HFFc6 (cell line): ENCODE data around the gene RFX6. TPM values are rescaled to one million over a fixed set of nuclear protein-coding genes. Genes with fewer than 3 reads are reported as not detected.

ENCODE experiments used
- DNase-seq: peaks from one replicate; pipeline ENCODE4 v3.0.0-alpha.2; 2018
- H3K27ac Mint-ChIP-seq: 2 replicates; pipeline ENCODE4 v1.8.0; 2020; ENCODE audit warnings: mild to moderate bottlenecking, mixed read lengths
- H3K27me3 Mint-ChIP-seq: 2 replicates; pipeline ENCODE4 v1.8.0; 2021; ENCODE audit warnings: mild to moderate bottlenecking, moderate library complexity, mixed read lengths; ENCODE audit not compliant: insufficient read depth
- H3K36me3 Mint-ChIP-seq: 2 replicates; pipeline ENCODE4 v1.8.0; 2021; ENCODE audit warnings: low read depth, mixed read lengths
- H3K4me1 Mint-ChIP-seq: 2 replicates; pipeline ENCODE4 v1.8.0; 2020; ENCODE audit warnings: low read depth, mixed read lengths
- H3K4me3 Mint-ChIP-seq: 2 replicates; pipeline ENCODE4 v1.8.0; 2020; ENCODE audit warnings: mild to moderate bottlenecking, moderate library complexity, mixed read lengths
- H3K9me3 Mint-ChIP-seq: 2 replicates; pipeline ENCODE4 v1.8.0; 2020; ENCODE audit warnings: mild to moderate bottlenecking, mixed read lengths
- total RNA-seq, 6 experiments: library from RNA; stranded (reverse); fragmentation: NEBNext Ultra II Directional; extraction: Animal tissue kit (Norgen Biotek cat#: 25700); gene quantifications; 2 replicates in 1 of 6; 3 replicates in 5 of 6; pipeline ENCODE4 v1.2.3, GENCODE V29; 2021
- TF ChIP-seq, protein P1 (sequence below): fragments of 200-600 bp; sonication (generic); IDR thresholded peaks from 2 replicates; pipeline ENCODE4 v1.5.0; 2021; ENCODE audit warnings: antibody characterized with exemption, mild to moderate bottlenecking

Gene RFX6
- total RNA-seq, 6 experiments from 2014 or later = not detected

DNA sequence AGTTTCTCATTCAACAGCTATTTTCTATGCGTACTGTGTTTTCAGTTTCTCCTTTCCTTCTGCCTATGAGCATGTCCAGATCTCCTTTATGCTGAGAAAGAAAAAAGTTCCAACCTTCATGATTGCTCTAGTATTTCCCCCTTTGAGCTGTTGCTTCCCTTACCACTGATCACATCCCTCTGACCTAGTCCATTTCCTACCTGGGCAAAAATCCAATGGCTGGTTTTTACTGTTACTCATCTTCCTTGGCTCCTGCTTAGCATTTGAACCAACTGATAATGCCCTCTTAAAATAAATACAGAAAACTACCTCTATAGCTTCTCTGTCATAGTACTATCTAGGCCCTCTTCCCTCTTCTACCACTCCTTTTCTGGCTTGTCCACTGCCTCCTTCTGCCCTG lies 6.0 kb downstream of the RFX6 start:
- Mint-ChIP-seq H3K27me3 (no peaks in the 10 kb centered on the region), H3K27ac (no peak overlapping the region)
- no peak for DNase-seq

DNA sequence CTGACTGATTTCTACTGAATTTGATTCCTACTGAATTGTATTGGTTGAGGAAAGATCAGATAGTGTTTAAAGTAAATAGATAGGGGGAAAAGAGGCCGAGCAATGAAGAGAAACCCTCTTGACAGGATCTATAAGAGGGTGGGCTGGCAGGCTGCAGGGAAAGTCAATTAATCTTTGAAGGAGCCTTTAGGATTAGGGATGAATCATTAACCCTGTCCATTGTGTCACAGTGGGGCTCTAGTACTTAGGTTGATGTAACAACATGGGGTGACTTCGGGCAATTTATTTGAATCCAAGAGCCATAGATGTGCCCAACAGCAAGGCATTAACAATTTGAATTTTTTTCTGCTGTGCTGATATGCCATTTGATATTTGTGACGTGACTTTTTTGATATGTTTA lies 7.5 kb downstream of the RFX6 start:
- no peak overlapping the region for H3K4me3 Mint-ChIP-seq
- no peaks in the 10 kb centered on the region for H3K9me3 Mint-ChIP-seq
- DNase-seq = no peak
- H3K27me3 Mint-ChIP-seq = no peaks in the 10 kb centered on the region
- no peaks in the 10 kb centered on the region for H3K36me3 Mint-ChIP-seq
- peaks cover 10% of the 10 kb centered on the region; the same call in 1 of the 2 replicates for H3K4me1 Mint-ChIP-seq
- TF ChIP-seq, protein P1, sequence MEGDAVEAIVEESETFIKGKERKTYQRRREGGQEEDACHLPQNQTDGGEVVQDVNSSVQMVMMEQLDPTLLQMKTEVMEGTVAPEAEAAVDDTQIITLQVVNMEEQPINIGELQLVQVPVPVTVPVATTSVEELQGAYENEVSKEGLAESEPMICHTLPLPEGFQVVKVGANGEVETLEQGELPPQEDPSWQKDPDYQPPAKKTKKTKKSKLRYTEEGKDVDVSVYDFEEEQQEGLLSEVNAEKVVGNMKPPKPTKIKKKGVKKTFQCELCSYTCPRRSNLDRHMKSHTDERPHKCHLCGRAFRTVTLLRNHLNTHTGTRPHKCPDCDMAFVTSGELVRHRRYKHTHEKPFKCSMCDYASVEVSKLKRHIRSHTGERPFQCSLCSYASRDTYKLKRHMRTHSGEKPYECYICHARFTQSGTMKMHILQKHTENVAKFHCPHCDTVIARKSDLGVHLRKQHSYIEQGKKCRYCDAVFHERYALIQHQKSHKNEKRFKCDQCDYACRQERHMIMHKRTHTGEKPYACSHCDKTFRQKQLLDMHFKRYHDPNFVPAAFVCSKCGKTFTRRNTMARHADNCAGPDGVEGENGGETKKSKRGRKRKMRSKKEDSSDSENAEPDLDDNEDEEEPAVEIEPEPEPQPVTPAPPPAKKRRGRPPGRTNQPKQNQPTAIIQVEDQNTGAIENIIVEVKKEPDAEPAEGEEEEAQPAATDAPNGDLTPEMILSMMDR = no peak
- no peak overlapping the region for H3K27ac Mint-ChIP-seq

More for the DNA sequence above, 6.0 kb downstream of the RFX6 start:
- Mint-ChIP-seq H3K4me1 (peaks cover 10% of the 10 kb centered on the region; the same call in 1 of the 2 replicates), H3K9me3 (no peaks in the 10 kb centered on the region), H3K4me3 (no peak overlapping the region), H3K36me3 (no peaks in the 10 kb centered on the region)
- TF ChIP-seq, protein P1 = no peak

DNA sequence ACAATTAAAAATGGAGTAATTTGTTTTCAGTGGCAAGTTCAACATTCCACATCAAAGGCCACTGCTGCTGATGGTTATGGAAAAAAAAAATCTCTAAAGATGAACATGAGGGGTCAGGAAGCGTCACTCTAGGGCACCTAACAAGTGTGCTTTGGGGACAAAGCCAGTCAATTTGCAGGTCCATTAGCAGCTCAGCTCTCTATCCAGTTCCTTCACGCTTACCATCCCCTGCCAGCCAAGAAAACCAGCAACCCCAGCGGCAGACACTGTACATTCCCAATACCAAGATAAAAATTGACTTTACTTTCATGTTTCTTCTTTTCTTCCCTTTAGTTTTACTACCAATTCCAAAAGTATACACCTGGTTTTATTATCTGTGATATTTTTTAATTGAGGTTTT lies 10.1 kb downstream of the RFX6 start:
- Mint-ChIP-seq H3K36me3 (no peaks in the 10 kb centered on the region), H3K27ac (no peak overlapping the region), H3K4me3 (no peak overlapping the region), H3K27me3 (no peaks in the 10 kb centered on the region), H3K4me1 (peaks cover 10% of the 10 kb centered on the region; the same call in 1 of the 2 replicates), H3K9me3 (no peaks in the 10 kb centered on the region)
- TF ChIP-seq, protein P1 = no peak
- no peak for DNase-seq

DNA sequence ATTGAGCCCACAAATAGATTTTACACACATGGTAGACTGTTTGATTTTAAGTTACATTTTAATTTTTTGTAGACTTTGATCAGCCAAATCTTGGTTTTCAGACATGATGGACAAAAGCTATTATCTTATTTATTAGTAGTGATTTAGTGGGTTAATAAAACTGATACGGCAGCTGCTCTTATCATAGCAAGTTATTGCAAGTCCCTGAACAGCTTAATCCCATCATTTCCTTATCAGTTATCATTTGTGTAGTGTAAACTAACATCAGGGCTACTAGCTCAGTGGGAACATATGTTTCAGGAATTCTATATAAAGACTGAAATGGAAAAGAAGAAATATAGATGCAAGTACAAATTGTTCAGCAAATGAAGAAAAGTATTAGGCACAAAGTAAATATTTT lies 10.9 kb downstream of the RFX6 start:
- H3K4me3 Mint-ChIP-seq = no peak overlapping the region
- H3K27ac Mint-ChIP-seq = no peak overlapping the region
- H3K27me3 Mint-ChIP-seq = no peaks in the 10 kb centered on the region
- peaks cover 9% of the 10 kb centered on the region; the same call in 1 of the 2 replicates for H3K4me1 Mint-ChIP-seq
- DNase-seq = no peak
- no peaks in the 10 kb centered on the region for H3K9me3 Mint-ChIP-seq
- H3K36me3 Mint-ChIP-seq = no peaks in the 10 kb centered on the region
- TF ChIP-seq, protein P1 = no peak

DNA sequence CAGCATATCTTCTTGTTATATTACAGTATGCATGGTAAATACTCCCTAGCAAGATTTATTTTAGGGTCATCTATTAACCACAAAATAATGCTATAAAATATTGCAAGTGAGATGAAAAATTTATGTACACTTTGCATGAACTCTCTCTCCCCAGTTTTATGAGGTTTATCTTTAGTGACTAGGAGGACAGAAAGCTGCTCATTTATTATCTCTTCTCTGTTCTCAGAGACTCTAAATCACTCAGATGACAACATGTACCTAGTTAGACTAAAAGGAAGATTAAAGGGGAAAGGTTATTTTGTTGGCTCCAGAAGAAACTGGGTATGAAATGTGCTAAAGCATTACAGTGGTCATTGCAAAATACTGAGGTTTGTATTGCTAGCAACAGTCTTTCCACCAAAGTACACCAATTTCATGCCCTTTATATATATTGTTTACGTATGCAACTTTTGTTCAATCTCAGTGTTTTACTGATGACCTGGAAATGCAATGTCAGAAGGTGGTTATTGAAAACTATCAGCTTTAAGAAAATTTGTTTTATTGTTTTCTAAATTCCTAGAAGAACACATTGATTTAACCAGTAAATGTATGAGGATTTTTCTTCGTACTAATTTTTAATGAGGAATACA lies 11.8 kb downstream of the RFX6 start:
- TF ChIP-seq, protein P1 = no peak
- H3K27me3 Mint-ChIP-seq = no peaks in the 10 kb centered on the region
- no peak for DNase-seq
- H3K4me1 Mint-ChIP-seq = no peaks in the 10 kb centered on the region
- H3K27ac Mint-ChIP-seq = no peak overlapping the region
- H3K9me3 Mint-ChIP-seq = no peaks in the 10 kb centered on the region
- no peaks in the 10 kb centered on the region for H3K36me3 Mint-ChIP-seq
- no peak overlapping the region for H3K4me3 Mint-ChIP-seq
